Measurements from ENCODE around the gene ETHE1.
A peak's percentile ranks its signal among the peaks of the same experiment; 100 is the strongest.
"Not testable (repeated sequence)": the region's sequence is repeated elsewhere in the genome, so short reads cannot be mapped to it uniquely, and the experiment has no call there.

ETHE1 gene

DNA sequence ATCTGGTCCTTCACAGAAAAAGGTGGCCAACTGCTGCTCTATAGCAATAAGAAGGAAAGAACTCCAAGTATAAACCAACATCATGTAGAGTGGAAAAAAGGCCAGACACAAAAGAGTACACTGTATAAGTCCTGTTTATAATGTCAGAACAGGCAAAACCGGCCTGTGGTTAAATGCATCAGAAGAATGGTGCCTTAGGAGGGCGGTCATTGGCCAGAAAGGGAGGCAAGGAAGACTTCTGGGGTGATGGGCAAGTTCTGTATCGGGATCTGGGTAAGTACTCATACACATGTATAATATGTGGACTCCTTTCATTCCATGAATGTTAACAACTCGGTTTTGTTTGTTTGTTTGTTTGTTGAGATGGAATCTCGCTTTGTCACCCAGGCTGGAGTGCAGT is 4.1 kb downstream of the ETHE1 start:
- no peak for DNase-seq

DNA sequence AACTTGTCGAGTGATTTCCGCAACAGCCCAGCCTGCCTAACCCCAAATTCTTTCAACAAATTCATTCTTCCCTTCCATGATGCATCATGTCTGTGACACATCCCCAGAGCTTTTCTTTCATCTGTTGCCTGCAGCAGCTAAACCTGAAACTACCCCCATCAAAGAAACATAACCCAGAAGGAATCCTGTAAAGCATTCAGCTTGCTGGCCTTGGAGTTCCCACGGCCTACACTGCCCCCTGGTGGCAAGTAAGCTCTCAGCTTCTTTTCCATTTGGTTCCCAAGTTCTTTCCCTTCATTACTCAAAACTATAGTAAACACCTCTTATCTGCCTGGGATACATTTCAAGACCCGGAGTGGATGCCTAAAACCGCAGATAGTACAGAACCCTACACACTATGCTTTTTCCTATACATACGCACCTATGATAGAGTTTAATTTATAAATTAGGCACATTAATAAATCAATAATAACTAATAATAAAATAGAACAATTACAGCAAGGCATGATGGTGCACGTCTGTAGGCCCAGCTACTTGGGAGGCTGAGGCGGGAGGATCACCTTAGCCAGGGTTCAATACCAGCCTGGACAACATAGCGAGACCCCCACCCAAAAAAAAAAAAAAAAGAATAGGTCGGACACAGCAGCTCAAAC is 7.4 kb downstream of the ETHE1 start:
- peak; percentile 46 for DNase-seq

DNA sequence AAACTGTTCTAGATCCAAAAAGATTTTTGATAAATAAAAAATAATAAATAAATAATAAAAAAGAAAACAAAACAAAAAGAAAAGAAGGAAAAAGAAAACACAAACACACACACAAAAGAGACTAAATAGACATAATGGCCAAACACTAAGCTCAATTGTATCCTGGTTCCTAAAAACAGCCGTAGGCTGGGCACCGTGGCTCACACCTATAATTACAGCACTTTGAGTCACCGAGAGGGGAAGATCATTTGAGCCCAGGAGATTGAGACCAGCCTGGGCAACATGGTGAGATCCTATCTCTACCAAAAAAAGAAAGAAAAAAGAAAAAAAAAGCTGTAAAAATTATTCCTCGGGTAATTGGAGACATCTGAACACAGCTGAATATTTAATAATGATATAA is 8.9 kb downstream of the ETHE1 start:
- no peak for DNase-seq

GRCh38 chr19:43512399-43512798 is 14.6 kb downstream of the ETHE1 start:
- not testable (repeated sequence) for DNase-seq

- DNase-seq = no peak
Measured at GRCh38 chr19:43511324-43511723, 15.7 kb downstream of the ETHE1 start.

- no peak for DNase-seq
Measured at GRCh38 chr19:43510713-43511112, 16.3 kb downstream of the ETHE1 start.

- DNase-seq = no peak
Measured at GRCh38 chr19:43507880-43508279, 19.1 kb downstream of the ETHE1 start.

- no peak for DNase-seq
Measured at GRCh38 chr19:43506629-43507028, 20.4 kb downstream of the ETHE1 start.

- DNase-seq = no peak
Measured at GRCh38 chr19:43505941-43506340, 21.1 kb downstream of the ETHE1 start.

DNA sequence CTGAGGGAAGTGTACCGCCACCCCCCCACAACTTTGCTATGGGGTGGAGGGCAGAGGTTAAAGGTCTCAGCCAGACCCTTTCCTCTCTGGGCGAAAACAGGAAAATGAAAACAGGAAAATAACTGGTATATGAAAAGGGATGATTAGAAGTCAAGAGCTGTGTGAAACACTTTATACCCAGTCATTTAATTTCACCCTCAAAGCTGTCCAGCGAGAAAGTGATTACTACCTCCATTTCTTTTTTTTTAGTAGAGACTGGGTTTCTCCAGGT is 21.9 kb downstream of the ETHE1 start:
- no peak for DNase-seq

GRCh38 chr19:43504426-43505185 is 22.4 kb downstream of the ETHE1 start, which contains the start of gene PHLDB3:
Gene PHLDB3 (minus strand): TSS chr19:43504746. CDS start chr19:43504118, 628 bp downstream.
- DNase-seq = no peak

DNA sequence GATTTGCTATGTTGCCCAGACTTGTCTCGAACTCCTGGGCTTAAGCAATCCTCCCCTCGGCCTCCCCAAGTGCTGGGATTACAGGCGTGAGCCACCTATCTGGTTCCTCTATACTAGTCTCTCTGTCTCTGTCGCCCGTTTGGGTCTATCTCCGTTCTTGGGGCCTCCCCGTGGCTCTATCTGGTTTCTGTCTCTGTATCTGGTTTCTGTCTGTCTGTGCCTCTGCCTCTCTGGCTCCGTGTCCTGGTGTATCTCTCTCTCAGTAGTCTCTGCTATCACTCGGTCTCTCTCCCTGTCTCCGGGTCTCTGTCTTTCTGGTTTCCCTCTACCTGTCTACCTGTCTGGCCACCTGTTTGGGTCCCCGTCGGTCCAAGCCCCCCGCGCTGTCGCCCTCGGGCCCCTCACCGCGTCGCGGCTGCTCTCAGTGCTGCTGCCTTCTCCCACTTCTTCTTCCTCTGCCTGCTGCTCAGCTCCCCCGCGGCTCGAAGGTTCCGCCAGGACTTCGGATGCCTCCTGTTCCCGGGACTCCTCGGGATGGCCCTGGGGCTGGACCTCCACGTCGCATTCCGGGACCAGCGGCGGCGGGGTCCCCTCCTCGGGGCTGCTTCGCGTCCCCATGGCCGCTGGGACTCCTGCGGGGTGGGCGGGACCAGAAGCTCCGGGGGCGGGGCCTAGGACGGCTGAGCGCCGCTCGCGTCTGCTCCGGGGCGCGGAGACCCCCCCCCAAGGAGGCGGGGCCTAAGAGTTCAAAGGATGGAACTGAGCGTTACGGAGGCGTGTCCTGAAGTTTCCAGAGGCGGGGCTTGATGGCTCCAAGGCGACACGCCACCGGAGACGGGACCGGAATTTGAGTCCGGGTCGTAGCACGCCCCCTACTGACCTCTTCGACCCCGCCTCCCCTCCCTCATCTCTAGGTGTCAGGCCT is 23.2 kb downstream of the ETHE1 start:
- DNase-seq = no peak

- DNase-seq = no peak
Measured at GRCh38 chr19:43502419-43502976, 24.5 kb downstream of the ETHE1 start.

- DNase-seq = no peak
Measured at GRCh38 chr19:43501661-43502418, 25.2 kb downstream of the ETHE1 start.

DNA sequence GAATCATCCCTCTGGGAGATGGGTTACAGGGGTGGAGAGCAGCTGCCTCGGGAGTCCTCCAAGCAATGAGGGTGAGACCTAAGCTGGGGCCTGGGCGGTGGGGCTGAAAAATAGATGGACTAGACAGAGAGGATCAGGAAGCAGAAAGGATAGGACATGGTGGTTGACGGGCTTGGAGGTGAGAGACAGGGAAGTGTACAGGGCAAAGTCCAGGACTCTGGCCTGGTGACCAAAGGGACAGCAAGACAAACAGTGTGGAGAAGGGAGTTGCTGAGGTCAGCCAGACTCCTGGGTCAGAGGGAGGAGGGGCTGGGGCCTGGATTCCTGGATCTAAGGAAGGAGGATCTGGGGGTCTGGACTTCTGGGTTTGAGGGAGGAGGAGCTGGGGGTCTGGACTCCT is 28.0 kb downstream of the ETHE1 start:
- no peak for DNase-seq

GRCh38 chr19:43498233-43498842 is 28.7 kb downstream of the ETHE1 start:
- no peak for DNase-seq

DNA sequence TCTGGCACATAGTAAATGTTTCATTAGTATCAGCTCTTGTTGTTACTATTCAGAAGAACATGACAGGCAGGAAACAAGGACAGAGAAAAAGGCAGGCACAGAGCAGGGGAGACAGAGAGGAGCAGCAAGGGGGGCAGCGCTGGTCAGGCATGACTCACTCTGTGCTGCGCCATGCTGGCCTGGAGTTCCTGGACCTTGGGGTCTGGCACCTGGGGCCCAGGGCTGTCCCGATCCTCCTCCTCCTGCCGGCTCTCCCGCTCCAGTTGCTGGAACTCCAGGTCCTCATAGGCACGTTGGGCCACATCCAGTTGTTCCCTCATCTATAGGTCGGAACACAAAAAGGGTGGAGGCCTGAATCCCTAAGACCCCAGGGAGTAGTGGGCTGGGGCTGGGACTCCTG is 30.0 kb downstream of the ETHE1 start:
- DNase-seq = no peak

DNA sequence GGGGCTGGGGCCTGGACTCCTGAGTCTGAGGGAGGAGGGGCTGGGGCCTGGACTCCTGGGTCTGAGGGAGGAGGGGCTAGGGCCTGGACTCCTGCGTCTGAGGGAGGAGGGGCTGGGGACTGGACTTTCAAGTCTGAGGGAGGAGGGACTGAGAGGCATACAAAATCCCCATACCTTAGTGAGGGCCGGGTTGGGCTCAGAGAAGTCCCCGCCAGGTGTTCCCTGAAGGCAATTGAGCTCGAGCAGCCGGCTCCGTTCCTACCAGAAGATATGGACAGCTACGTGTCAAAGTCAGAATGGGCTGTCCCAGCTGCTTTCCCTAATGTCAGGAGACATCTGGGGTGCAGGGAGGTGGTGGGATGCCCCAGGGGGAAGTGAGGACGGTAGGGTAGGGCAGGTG is 31.9 kb downstream of the ETHE1 start:
- no peak for DNase-seq

GRCh38 chr19:43490759-43491158 is 36.2 kb downstream of the ETHE1 start:
- no peak for DNase-seq

DNA sequence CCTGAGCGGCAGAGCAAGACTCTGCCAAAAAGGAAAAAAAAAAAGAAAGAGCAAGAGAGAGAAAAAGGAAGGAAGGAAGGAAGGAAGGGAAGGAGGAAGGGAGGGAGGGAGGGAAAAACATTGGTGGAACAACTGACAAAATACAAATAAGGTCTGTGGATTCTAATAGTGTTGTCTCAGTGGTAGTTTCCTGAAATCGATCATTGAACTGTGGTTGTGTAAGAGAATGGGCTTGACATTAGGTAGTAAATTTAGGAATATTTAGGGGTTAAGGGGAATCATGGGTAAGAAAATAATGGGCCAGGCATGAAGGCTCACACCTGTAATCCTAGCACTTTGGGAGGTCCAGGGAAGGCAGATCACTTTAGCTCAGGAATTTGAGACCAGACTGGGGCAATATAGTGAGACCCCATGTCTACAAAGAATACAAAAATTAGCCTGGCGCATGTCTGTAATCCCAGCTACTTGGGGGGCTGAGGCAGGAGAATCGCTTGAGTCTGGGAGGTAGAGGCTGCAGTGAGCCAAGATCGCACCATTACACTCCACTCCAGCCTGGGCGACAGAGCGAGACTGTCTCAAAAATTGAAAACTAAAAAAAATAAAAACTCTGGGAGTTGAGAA is 36.9 kb downstream of the ETHE1 start:
- no peak for DNase-seq

DNA sequence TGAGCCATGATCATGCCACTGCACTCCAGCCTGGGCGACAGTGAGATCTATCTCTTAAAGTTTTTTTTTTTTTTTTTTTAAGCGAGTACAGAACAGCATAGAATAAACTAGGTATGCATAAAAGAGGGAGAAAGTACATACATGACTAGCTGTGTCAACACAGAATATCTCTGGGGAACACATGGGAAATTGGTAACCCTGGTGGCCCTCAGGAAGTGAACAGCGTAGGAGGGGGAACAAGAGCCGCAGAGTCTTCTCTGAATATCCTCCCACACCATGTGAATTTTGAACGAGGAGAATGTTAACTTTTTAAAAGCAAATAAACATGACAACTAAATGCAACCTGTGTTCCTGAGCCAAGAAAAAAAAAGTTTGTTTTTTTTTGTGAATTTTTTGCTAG is 37.7 kb downstream of the ETHE1 start:
- DNase-seq = no peak

GRCh38 chr19:43488179-43488578 is 38.8 kb downstream of the ETHE1 start:
- DNase-seq = no peak
